OCI-LY7 (cell line): ENCODE data around the gene HOXA4. TPM values are rescaled to one million over a fixed set of nuclear protein-coding genes. Genes with fewer than 3 reads are reported as not detected.

Experiments used
- BruUV-seq: library from RNA; stranded (reverse); fragments of 400-500 nt; replicated peaks from 2 replicates; lab custom pipeline; 2021; lab: Mats Ljungman, UMichigan
- CTCF ChIA-PET: fragments of 300-600 bp; sonication (Branson Sonifier 250); formaldehyde crosslinking; loops from one replicate; lab custom pipeline; 2022; ENCODE audit warnings: antibody characterized with exemption; ENCODE audit not compliant: unreplicated experiment; lab: Charles Lee
- POLR2A ChIA-PET: fragments of 300-600 bp; sonication (Branson Sonifier 250); formaldehyde crosslinking; loops from one replicate; lab custom pipeline; 2022; ENCODE audit warnings: antibody characterized with exemption; lab: Charles Lee
- DNase-seq: peaks from one replicate; pipeline ENCODE4 v3.0.0-alpha.2; 2015; ENCODE audit warnings: low spot score
- H2AFZ ChIP-seq: fragments of 200-600 bp; sonication (generic), shearing (Covaris generic); 2 replicates; pipeline ENCODE4 v1.6.1; 2014; ENCODE audit warnings: mild to moderate bottlenecking, antibody characterized with exemption, low read length, moderate library complexity
- H3K27ac ChIP-seq: fragments of 200-600 bp; sonication (generic); 2 replicates; pipeline ENCODE4 v1.5.1; 2014; ENCODE audit warnings: mixed run types, low read depth, mild to moderate bottlenecking, moderate library complexity, low read length, inconsistent platforms; ENCODE audit not compliant: poor library complexity, severe bottlenecking
- H3K36me3 ChIP-seq: fragments of 200-600 bp; sonication (generic); 2 replicates; pipeline ENCODE4 v1.6.1; 2014; ENCODE audit warnings: mild to moderate bottlenecking, antibody characterized with exemption, low read length, moderate library complexity, mixed read lengths; ENCODE audit not compliant: insufficient read depth
- H3K4me1 ChIP-seq: fragments of 200-600 bp; sonication (generic); 2 replicates; pipeline ENCODE4 v1.5.1; 2014; ENCODE audit warnings: mild to moderate bottlenecking, low read length; ENCODE audit not compliant: insufficient read depth, poor library complexity, severe bottlenecking
- H3K4me2 ChIP-seq: fragments of 200-600 bp; sonication (generic); 2 replicates; pipeline ENCODE4 v1.6.1; 2014; ENCODE audit warnings: mild to moderate bottlenecking, low read length
- H3K4me3 ChIP-seq: fragments of 200-600 bp; sonication (generic); 2 replicates; pipeline ENCODE4 v1.5.1; 2014; ENCODE audit warnings: mild to moderate bottlenecking, low read depth, low read length; ENCODE audit not compliant: poor library complexity, severe bottlenecking
- H3K79me2 ChIP-seq: fragments of 200-600 bp; sonication (generic); 2 replicates; pipeline ENCODE4 v1.6.1; 2016; ENCODE audit warnings: low read depth, mild to moderate bottlenecking, low read length, moderate library complexity, mixed read lengths; ENCODE audit not compliant: insufficient read depth
- H3K9me2 ChIP-seq: fragments of 200-600 bp; sonication (generic); 2 replicates; pipeline ENCODE4 v1.6.1; 2016; ENCODE audit warnings: mild to moderate bottlenecking, low read length, mixed read lengths; ENCODE audit not compliant: insufficient read depth
- H3K9me3 ChIP-seq: fragments of 200-600 bp; sonication (generic); 2 replicates; pipeline ENCODE4 v1.6.1; 2014; ENCODE audit warnings: mild to moderate bottlenecking, mixed run types, low read length, mixed read lengths
- H4K20me1 ChIP-seq: fragments of 200-600 bp; sonication (generic); 2 replicates; pipeline ENCODE4 v1.6.1; 2014; ENCODE audit warnings: mild to moderate bottlenecking, antibody characterized with exemption, low read length, moderate library complexity, mixed read lengths; ENCODE audit not compliant: insufficient read depth
- CTCF ChIP-seq: fragments of 200-600 bp; sonication (generic); conservative IDR thresholded peaks from 2 replicates; pipeline ENCODE4 v1.5.1; 2014; ENCODE audit warnings: mild to moderate bottlenecking, antibody characterized with exemption, low read length, moderate library complexity, mixed read lengths
- EZH2phosphoT487 ChIP-seq: fragments of 200-600 bp; sonication (generic); IDR thresholded peaks from 2 replicates; pipeline ENCODE4 v1.6.1; 2018; ENCODE audit warnings: low read depth, borderline replicate concordance, mild to moderate bottlenecking, mixed run types, antibody characterized with exemption, low read length, moderate library complexity, mixed read lengths
- intact Hi-C: fragments of 100-400 bp; cut with micrococcal nuclease; formaldehyde crosslinking; loops from one replicate; pipeline ENCODE4 v1.10.0; 2022; ENCODE audit not compliant: unreplicated experiment
- total RNA-seq, 2 experiments: library from RNA; depleted of rRNA in 1 of 2; stranded (reverse); fragments of >200 nt in 1 of 2; shearing (Covaris generic) in 1 of 2; gene quantifications; 2 replicates each; pipeline ENCODE4 v1.2.3, GENCODE V29; 2014 to 2022

Gene HOXA4
- total RNA-seq, 2 experiments from 2014 or later = 2.0 TPM; not detected in 1

- H3K36me3 ChIP-seq = peaks cover 11% of the 10 kb centered on the region
- TF ChIP-seq EZH2phosphoT487 = no peak
- TF ChIP-seq CTCF = no peak
- no peak overlapping the region for H3K27ac ChIP-seq
- ChIA-PET CTCF (interaction anchor here (0.6 kb wide), 1 partner anchor 15 kb away, joined by 3 read pairs; no protein-coding TSS in a partner anchor), POLR2A (interaction anchor here (0.8 kb wide), 1 partner anchor 298 kb away, joined by 4 read pairs; no protein-coding TSS in a partner anchor)
- peak overlapping the region; percentile 94; the same call in 1 of the 2 replicates for H3K4me2 ChIP-seq
- intact Hi-C loops = no loop called here
- H3K79me2 ChIP-seq = peaks cover 8% of the 10 kb centered on the region; the same call in 1 of the 2 replicates
- H4K20me1 ChIP-seq = no peaks in the 10 kb centered on the region
- peaks cover 29% of the 10 kb centered on the region for H3K4me1 ChIP-seq
- H2AFZ ChIP-seq = no peak overlapping the region
- no peak overlapping the region for H3K4me3 ChIP-seq
- H3K9me2 ChIP-seq = no peaks in the 10 kb centered on the region
- no peaks in the 10 kb centered on the region for H3K9me3 ChIP-seq
- no TSS peak for BruUV-seq
- no peak for DNase-seq
Measured at GRCh38 chr7:27146491-27147198, 16.1 kb upstream of the HOXA4 start.

DNA sequence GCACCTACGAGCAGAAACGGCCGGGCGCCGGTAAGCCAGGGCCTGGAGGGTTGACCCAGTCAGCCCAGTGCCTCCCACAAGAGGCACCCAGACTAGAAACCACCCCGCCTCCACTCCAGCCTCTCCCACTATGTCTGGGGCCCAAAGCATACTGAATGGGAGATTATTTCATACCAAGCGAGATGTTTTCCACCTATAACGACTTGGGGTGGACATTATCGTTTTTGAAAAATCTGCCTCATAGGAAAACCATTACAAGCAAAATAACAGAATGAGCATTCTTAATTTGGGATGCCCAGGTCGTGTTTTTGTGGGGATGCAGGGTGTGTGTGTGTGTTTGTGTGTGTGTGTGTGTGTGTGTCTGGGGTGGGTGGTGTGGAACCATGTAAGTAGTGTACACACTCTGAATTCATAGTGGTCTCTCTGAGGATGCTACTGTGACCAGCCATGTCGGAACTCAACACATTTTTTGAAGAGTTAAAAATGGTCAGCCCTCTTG, 15.4 kb upstream of the HOXA4 start:
- CTCF ChIA-PET = no interaction called here
- H2AFZ ChIP-seq = no peak overlapping the region
- H3K79me2 ChIP-seq = peaks cover 8% of the 10 kb centered on the region; the same call in 1 of the 2 replicates
- peaks cover 15% of the 10 kb centered on the region for H3K36me3 ChIP-seq
- H3K4me2 ChIP-seq = no peak overlapping the region
- POLR2A ChIA-PET = interaction anchor here (0.5 kb wide), 1 partner anchor 325 kb away, joined by 3 read pairs; no protein-coding TSS in a partner anchor
- BruUV-seq = no TSS peak
- H3K9me2 ChIP-seq = no peaks in the 10 kb centered on the region
- no peaks in the 10 kb centered on the region for H4K20me1 ChIP-seq
- intact Hi-C loops = no loop called here
- no peak for TF ChIP-seq CTCF
- no peak for TF ChIP-seq EZH2phosphoT487
- no peak overlapping the region for H3K27ac ChIP-seq
- peaks cover 22% of the 10 kb centered on the region for H3K4me1 ChIP-seq
- DNase-seq = no peak
- no peaks in the 10 kb centered on the region for H3K9me3 ChIP-seq
- no peak overlapping the region for H3K4me3 ChIP-seq
